ENCODE data around the gene PIAS1. TPM values are rescaled to one million over a fixed set of nuclear protein-coding genes. Genes with fewer than 3 reads are reported as not detected.

Gene PIAS1
- total and polyA plus RNA-seq, 9 of the 15 experiments (the other 6 are each of a cell fraction or from before 2014, with no cell fraction given): 18.0 to 59.1 (median 28.5) TPM

DNA sequence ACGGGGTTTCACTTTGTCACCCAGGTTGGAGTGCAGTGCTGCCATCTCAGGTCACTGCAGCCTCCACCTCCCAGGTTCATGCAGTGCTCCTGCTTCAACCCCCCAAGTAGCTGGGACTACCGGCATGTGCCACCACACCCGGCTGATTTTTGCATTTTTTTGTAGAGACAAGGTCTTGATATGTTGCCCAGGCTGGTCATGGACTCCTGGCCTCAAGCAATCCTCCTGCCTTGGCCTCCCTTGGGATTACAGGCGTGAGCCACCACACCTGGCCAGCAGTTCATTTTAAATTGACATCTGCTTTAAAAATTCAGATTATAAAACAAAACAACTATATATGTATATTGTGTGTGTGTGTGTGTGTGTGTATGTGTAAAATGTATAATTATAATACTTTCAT, 112.7 kb downstream of the PIAS1 start:
- no peak for FAIRE-seq
- 90% methylated on average over 4 of the region's 4 CpGs for WGBS (ENCODE audit: insufficient coverage, low coverage, missing lambda C conversion rate)

More for the DNA sequence above, 112.7 kb downstream of the PIAS1 start:
- Histone ChIP-seq H3K4me3 (no peak overlapping the region), H3K9me1 (ENCODE audit: control insufficient read depth, insufficient read depth, low read length) (no peaks in the 10 kb centered on the region), H3K79me2 (ENCODE audit: control insufficient read depth, insufficient read depth, low read length) (no peaks in the 10 kb centered on the region), H3K9ac (ENCODE audit: insufficient read depth in 1 of 2, low read depth in 2 of 2, low read length in 2 of 2) (no peak overlapping the region), H3K27ac (ENCODE audit: extremely low read depth, low read depth, low read length) (no peak overlapping the region), H2AFZ (ENCODE audit: low read depth, low read length) (no peak overlapping the region), H4K20me1 (replicated peaks; ENCODE audit: control insufficient read depth, insufficient read depth, low read length) (no peaks in the 10 kb centered on the region), H3K9me3 (replicated peaks; ENCODE audit: control insufficient read depth, insufficient read depth, low read depth, low read length) (no peaks in the 10 kb centered on the region), H3K4me1 (replicated peaks in 1 of 2; ENCODE audit: control insufficient read depth in 2 of 2, insufficient read depth in 2 of 2, low read length in 2 of 2) (no peaks in the 10 kb centered on the region), H3K36me3 (ENCODE audit: control insufficient read depth, insufficient read depth, low read length) (peaks cover 39% of the 10 kb centered on the region), H3K4me2 (ENCODE audit: insufficient read depth, low read length) (no peak overlapping the region), H3K27me3 (ENCODE audit: control insufficient read depth in 2 of 2, insufficient read depth in 2 of 2, low read length in 2 of 2) (no peaks in the 10 kb centered on the region)
- intact Hi-C loops (cut with micrococcal nuclease) (no loop called here), in situ Hi-C loops (cut with MboI) (no loop called here)
- ATAC-seq (no peak), DNase-seq (ENCODE audit: extremely low read depth in 1 of 4, low spot score in 3 of 4) (no peak)
- no TSS peak for BruUV-seq (replicated peaks)
- ChIA-PET CTCF (ENCODE audit: low intra/inter-chr PET ratio) (no interaction called here), POLR2A (no interaction called here)
- no peak for TF ChIP-seq MTA1 (IDR thresholded peaks at IDR 0.05; ENCODE audit: borderline replicate concordance)
- TF ChIP-seq XRCC3 (IDR thresholded peaks at IDR 0.05): no peak
- no peak for TF ChIP-seq TAF7 (tag; IDR thresholded peaks at IDR 0.05)
- TF ChIP-seq MECOM (CRISPR knock-in tag; IDR thresholded peaks at IDR 0.05): no peak
- TF ChIP-seq ZNF644 (tag; IDR thresholded peaks at IDR 0.05; ENCODE audit: low read depth): no peak
- no peak for TF ChIP-seq SMARCA4 (IDR thresholded peaks at IDR 0.05)
- no peak for TF ChIP-seq ZNF764 (CRISPR knock-in tag; IDR thresholded peaks at IDR 0.05; ENCODE audit: low read depth)
- TF ChIP-seq, protein P1, sequence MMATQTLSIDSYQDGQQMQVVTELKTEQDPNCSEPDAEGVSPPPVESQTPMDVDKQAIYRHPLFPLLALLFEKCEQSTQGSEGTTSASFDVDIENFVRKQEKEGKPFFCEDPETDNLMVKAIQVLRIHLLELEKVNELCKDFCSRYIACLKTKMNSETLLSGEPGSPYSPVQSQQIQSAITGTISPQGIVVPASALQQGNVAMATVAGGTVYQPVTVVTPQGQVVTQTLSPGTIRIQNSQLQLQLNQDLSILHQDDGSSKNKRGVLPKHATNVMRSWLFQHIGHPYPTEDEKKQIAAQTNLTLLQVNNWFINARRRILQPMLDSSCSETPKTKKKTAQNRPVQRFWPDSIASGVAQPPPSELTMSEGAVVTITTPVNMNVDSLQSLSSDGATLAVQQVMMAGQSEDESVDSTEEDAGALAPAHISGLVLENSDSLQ (IDR thresholded peaks at IDR 0.05): no peak
- TF ChIP-seq, protein P2, sequence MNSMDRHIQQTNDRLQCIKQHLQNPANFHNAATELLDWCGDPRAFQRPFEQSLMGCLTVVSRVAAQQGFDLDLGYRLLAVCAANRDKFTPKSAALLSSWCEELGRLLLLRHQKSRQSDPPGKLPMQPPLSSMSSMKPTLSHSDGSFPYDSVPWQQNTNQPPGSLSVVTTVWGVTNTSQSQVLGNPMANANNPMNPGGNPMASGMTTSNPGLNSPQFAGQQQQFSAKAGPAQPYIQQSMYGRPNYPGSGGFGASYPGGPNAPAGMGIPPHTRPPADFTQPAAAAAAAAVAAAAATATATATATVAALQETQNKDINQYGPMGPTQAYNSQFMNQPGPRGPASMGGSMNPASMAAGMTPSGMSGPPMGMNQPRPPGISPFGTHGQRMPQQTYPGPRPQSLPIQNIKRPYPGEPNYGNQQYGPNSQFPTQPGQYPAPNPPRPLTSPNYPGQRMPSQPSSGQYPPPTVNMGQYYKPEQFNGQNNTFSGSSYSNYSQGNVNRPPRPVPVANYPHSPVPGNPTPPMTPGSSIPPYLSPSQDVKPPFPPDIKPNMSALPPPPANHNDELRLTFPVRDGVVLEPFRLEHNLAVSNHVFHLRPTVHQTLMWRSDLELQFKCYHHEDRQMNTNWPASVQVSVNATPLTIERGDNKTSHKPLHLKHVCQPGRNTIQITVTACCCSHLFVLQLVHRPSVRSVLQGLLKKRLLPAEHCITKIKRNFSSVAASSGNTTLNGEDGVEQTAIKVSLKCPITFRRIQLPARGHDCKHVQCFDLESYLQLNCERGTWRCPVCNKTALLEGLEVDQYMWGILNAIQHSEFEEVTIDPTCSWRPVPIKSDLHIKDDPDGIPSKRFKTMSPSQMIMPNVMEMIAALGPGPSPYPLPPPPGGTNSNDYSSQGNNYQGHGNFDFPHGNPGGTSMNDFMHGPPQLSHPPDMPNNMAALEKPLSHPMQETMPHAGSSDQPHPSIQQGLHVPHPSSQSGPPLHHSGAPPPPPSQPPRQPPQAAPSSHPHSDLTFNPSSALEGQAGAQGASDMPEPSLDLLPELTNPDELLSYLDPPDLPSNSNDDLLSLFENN (IDR thresholded peaks at IDR 0.05; ENCODE audit: low read depth in 2 of 2, low read length in 2 of 2): no peak
- no peak for TF ChIP-seq BRCA1 (IDR thresholded peaks at IDR 0.05)
- no peak for TF ChIP-seq BRCA1 (CRISPR knock-in tag; IDR thresholded peaks at IDR 0.05)
- TF ChIP-seq PPARD (CRISPR knock-in tag; IDR thresholded peaks at IDR 0.05): no peak
- TF ChIP-seq, protein P3, sequence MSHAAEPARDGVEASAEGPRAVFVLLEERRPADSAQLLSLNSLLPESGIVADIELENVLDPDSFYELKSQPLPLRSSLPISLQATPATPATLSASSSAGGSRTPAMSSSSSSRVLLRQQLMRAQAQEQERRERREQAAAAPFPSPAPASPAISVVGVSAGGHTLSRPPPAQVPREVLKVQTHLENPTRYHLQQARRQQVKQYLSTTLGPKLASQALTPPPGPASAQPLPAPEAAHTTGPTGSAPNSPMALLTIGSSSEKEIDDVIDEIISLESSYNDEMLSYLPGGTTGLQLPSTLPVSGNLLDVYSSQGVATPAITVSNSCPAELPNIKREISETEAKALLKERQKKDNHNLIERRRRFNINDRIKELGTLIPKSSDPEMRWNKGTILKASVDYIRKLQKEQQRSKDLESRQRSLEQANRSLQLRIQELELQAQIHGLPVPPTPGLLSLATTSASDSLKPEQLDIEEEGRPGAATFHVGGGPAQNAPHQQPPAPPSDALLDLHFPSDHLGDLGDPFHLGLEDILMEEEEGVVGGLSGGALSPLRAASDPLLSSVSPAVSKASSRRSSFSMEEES (CRISPR knock-in tag; IDR thresholded peaks at IDR 0.05): no peak
- TF ChIP-seq RB1 (IDR thresholded peaks at IDR 0.05; ENCODE audit: low read depth): no peak
- TF ChIP-seq KLF1 (tag; IDR thresholded peaks at IDR 0.05): no peak
- TF ChIP-seq TBL1XR1 (IDR thresholded peaks at IDR 0.05; ENCODE audit: low read length in 2 of 2): no peak
- no peak for TF ChIP-seq ILF3 (IDR thresholded peaks at IDR 0.05; ENCODE audit: borderline replicate concordance)
- TF ChIP-seq ZNF717 (CRISPR knock-in tag; IDR thresholded peaks at IDR 0.05): no peak

Measured in K562 (cell line).